HUES64 (cell line): ENCODE results near the gene DEFB119. TPM values are rescaled to one million over a fixed set of nuclear protein-coding genes. Genes with fewer than 3 reads are reported as not detected.
"Not testable (repeated sequence)": the region's sequence is repeated elsewhere in the genome, so short reads cannot be mapped to it uniquely, and the experiment has no call there.

Source experiments
- H3K27ac ChIP-seq: 2 replicates; pipeline ENCODE4 v1.7.0; 2013; ENCODE audit warnings: low read depth, low read length, inconsistent platforms
- H3K27me3 ChIP-seq: 2 replicates; pipeline ENCODE4 v1.6.1; 2013; ENCODE audit warnings: mild to moderate bottlenecking, low read length; ENCODE audit not compliant: insufficient read depth
- H3K36me3 ChIP-seq: 2 replicates; pipeline ENCODE4 v1.6.1; 2013; ENCODE audit warnings: mild to moderate bottlenecking, low read length; ENCODE audit not compliant: insufficient read depth
- H3K4me1 ChIP-seq: 2 replicates; pipeline ENCODE4 v1.6.1; 2013; ENCODE audit warnings: mild to moderate bottlenecking, low read length, moderate library complexity; ENCODE audit not compliant: insufficient read depth
- H3K4me3 ChIP-seq: 2 replicates; pipeline ENCODE4 v1.5.1; 2013; ENCODE audit warnings: mild to moderate bottlenecking, low read length, moderate library complexity
- H3K9ac ChIP-seq: 2 replicates; pipeline ENCODE4 v1.6.1; 2013; ENCODE audit warnings: mild to moderate bottlenecking, low read depth, low read length
- H3K9me3 ChIP-seq: 2 replicates; pipeline ENCODE4 v1.6.1; 2013; ENCODE audit warnings: low read depth, low read length; ENCODE audit not compliant: insufficient read depth
- WGBS: fragments of 150-250, 120-280 bp; methylation state at CpG from one replicate; pipeline ENCODE4 v1.1.7; 2013; ENCODE audit warnings: missing lambda C conversion rate; 5-methylcytosine and 5-hydroxymethylcytosine counted together
- polyA plus RNA-seq, 2 experiments: library from polyadenylated mRNA; stranded (reverse); fragments of 50-300 nt; gene quantifications; one replicate each; pipeline ENCODE4 v1.2.3, GENCODE V29; 2013

DEFB119 gene, protein sequence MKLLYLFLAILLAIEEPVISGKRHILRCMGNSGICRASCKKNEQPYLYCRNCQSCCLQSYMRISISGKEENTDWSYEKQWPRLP
- polyA plus RNA-seq (2013, experiment 1 of 2) = not detected
- not detected for polyA plus RNA-seq (2013, experiment 2 of 2)

DNA sequence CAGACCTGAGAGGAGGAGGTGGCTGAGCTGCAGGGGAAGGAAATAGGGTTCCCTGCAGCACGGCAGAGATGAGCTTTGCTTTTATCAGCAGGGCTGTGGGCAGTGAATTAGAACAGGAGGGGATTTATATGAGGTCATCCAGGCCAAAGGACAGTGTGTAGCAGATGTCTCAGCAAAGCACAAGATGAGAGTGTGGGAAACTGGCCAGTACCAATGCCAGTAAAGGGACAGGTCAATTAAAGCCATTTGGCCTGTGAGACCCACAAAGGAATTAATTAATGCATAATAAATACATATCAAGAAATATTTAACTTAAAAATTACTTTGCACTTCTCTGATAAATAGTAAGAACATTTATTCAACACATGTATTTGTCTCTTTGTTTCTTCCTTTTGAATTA is at the start of gene DEFB119:
DEFB119 (minus strand) TSS at position 101 of the 400 bp plus-strand sequence. CDS start 107 bp downstream, outside the sequence.
- no peaks in the 10 kb centered on the region for H3K4me1 ChIP-seq
- H3K27me3 ChIP-seq = no peaks in the 10 kb centered on the region
- H3K9ac ChIP-seq = no peak within 1 kb of the TSS
- H3K27ac ChIP-seq = no peak within 1 kb of the TSS
- H3K4me3 ChIP-seq = no peak within 1 kb of the TSS
- H3K9me3 ChIP-seq = peaks cover 90% of the 10 kb centered on the region
- WGBS = 61% methylated on average over 1 of the region's 1 CpG
- H3K36me3 ChIP-seq = no peaks in the 10 kb centered on the region

DNA sequence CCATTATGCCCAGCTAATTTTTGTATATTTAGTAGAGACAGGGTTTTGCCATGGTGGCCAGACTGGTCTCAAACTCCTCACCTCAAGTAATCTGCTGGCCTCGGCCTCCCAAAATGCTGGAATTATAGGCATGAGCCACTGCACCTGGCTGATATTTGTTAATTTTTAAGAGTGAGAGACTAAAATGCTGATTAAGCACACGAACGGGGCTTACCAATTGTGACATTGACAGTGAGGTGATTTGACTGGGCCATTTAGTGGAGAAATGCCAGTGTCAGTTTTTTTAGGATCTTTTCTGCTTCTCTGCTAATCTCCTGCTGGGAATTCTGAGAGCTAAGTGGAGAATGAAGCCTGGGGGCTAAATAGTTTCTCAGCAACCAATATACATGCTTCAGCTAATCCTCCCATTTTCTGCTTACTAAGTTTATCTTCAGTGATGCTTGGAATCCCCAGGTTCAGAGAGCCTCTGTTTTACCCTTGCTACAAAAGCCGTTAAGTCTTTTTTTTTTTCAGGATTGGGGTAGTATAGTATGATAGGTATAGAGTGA is 40.3 kb upstream of the DEFB119 start:
- 70% methylated on average over 4 of the region's 4 CpGs for WGBS
- no peak overlapping the region for H3K27ac ChIP-seq
- H3K36me3 ChIP-seq = no peaks in the 10 kb centered on the region
- no peak overlapping the region for H3K9ac ChIP-seq
- no peak overlapping the region for H3K4me3 ChIP-seq
- no peaks in the 10 kb centered on the region for H3K27me3 ChIP-seq
- H3K9me3 ChIP-seq = peaks cover 61% of the 10 kb centered on the region
- no peaks in the 10 kb centered on the region for H3K4me1 ChIP-seq

DNA sequence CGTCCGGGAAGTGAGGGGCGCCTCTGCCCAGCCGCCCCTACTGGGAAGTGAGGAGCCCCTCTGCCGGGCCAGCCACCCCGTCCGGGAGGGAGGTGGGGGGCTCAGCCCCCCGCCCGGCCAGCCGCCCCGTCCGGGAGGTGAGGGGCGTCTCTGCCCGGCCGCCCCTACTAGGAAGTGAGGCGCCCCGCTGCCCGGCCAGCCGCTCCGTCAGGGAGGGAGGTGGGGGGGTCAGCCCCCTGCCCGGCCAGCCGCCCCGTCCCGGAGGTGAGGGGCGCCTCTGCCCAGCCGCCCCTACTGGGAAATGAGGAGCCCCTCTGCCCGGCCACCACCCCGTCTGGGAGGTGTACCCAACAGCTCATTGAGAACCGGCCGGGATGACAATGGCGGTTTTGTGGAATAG is 37.2 kb upstream of the DEFB119 start:
- not testable (repeated sequence) for H3K36me3 ChIP-seq, H3K9ac ChIP-seq, H3K27me3 ChIP-seq, H3K4me3 ChIP-seq, H3K4me1 ChIP-seq, H3K27ac ChIP-seq
- H3K9me3 ChIP-seq = peaks cover 68% of the 10 kb centered on the region
- 95% methylated on average over 30 of the region's 31 CpGs for WGBS

DNA sequence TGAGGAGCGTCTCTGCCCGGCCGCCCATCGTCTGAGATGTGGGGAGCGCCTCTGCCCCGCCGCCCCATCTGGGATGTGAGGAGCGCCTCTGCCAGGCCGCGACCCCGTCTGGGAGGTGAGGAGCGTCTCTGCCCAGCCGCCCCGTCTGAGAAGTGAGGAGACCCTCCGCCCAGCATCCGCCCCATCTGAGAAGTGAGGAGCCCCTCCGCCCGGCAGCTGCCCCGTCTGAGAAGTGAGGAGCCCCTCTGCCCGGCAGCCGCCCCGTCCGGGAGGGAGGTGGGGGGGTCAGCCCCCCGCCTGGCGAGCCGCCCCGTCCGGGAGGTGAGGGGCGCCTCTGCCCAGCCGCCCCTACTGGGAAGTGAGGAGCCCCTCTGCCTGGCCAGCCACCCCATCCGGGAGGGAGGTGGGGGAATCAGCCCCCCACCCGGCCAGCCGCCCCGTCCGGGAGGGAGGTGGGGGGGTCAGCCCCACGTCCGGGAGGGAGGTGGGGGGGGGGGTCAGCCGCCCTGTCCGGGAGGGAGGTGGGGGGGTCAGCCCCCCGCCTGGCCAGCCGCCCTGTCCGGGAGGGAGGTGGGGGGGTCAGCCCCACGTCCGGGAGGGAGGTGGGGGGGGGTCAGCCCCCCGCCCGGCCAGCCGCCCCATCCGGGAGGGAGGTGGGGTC is 36.6 kb upstream of the DEFB119 start:
- not testable (repeated sequence) for H3K4me1 ChIP-seq, H3K36me3 ChIP-seq, H3K4me3 ChIP-seq, H3K27ac ChIP-seq, H3K27me3 ChIP-seq, H3K9ac ChIP-seq
- 95% methylated on average over 25 of the region's 48 CpGs for WGBS
- H3K9me3 ChIP-seq = peaks cover 68% of the 10 kb centered on the region

DNA sequence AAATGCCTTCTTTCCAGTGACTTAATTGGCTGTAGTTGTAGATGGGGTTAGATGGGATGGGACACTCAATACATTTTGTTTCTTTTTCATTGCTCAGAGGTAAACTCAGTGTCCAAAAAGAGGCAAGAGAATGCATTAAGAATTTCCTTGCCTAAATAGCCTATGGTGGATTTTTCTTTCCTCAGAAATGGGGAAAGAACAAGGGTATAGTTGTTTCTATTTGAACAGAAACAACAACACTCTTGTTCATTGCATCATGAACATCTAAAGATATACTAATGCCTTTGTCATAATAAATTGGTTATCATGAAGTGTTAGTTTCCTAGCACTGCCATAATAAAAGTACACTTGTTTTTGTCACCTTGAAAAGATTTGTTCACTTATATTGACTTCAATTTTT is 35.4 kb upstream of the DEFB119 start:
- no peak overlapping the region for H3K27ac ChIP-seq
- H3K36me3 ChIP-seq = no peaks in the 10 kb centered on the region
- peaks cover 70% of the 10 kb centered on the region for H3K9me3 ChIP-seq
- H3K4me3 ChIP-seq = no peak overlapping the region
- H3K4me1 ChIP-seq = no peaks in the 10 kb centered on the region
- no peak overlapping the region for H3K9ac ChIP-seq
- H3K27me3 ChIP-seq = no peaks in the 10 kb centered on the region

DNA sequence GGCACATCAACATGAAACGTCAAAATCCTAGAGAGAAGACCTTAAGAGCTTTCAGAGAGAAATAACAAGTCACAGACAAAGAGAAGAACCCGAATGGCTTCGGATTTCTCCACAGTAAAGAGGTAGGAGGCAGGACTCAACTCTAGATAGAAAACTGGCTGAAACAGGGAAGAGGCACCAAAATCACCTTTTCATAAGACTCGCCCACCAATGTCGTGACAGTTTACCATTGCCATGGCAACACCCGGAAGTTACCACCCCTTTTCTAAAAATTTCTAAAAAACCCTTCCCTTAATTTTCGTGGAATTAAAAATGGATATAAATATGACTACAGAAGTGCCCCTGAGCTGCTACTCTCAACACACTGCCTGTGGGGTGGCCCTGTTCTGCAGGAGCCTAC is 27.9 kb upstream of the DEFB119 start:
- Histone ChIP-seq H3K27me3 (no peaks in the 10 kb centered on the region), H3K9ac (no peak overlapping the region), H3K4me3 (no peak overlapping the region), H3K27ac (no peak overlapping the region), H3K9me3 (peaks cover 77% of the 10 kb centered on the region), H3K4me1 (no peaks in the 10 kb centered on the region), H3K36me3 (no peaks in the 10 kb centered on the region)
- WGBS = 85% methylated on average over 7 of the region's 7 CpGs

DNA sequence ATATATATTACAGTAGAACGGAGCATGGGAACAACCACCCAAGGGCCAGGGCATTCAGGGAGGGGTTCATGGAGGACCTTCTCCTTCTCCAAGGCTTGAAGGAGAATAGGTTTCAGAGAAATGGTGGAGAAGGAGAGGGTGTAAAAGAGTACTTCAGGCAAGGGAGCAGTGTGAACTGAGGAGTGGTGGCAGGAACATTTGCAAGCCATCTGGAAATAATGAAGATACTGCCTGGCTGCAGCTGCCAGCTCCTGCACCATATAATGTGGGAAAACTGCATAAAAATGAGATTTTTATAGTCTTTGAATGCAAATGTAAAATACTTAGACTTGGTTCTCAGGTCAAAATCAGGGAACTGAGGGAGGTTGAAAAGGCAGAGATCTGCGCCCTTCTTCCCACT is 25.3 kb upstream of the DEFB119 start:
- Histone ChIP-seq H3K4me3 (no peak overlapping the region), H3K4me1 (no peaks in the 10 kb centered on the region), H3K36me3 (no peaks in the 10 kb centered on the region), H3K27ac (no peak overlapping the region), H3K9me3 (peaks cover 77% of the 10 kb centered on the region), H3K9ac (no peak overlapping the region), H3K27me3 (no peaks in the 10 kb centered on the region)
- WGBS = 91% methylated on average over 2 of the region's 2 CpGs

DNA sequence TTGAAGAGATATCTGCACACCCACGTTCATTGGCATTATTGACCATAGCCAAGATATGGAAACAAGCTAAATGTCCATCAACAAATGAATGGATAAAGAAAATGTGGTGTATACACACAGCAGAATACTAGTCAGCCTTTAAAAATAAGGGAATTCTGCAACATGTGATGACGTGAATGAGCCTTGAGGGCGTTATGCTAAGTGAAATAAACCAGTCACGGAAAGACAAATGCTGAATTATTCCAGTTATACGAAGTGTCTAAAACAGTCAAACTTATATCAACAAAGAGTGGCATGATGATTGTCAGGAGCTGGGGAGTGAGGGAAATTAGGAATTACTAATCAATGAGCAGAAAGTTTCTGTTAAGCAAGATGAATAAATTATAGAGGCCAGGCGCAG is 24.0 kb upstream of the DEFB119 start:
- Histone ChIP-seq H3K27ac (no peak overlapping the region), H3K4me3 (no peak overlapping the region), H3K9ac (no peak overlapping the region), H3K9me3 (peaks cover 75% of the 10 kb centered on the region), H3K4me1 (no peaks in the 10 kb centered on the region), H3K36me3 (no peaks in the 10 kb centered on the region), H3K27me3 (no peaks in the 10 kb centered on the region)
- 73% methylated on average over 6 of the region's 6 CpGs for WGBS

DNA sequence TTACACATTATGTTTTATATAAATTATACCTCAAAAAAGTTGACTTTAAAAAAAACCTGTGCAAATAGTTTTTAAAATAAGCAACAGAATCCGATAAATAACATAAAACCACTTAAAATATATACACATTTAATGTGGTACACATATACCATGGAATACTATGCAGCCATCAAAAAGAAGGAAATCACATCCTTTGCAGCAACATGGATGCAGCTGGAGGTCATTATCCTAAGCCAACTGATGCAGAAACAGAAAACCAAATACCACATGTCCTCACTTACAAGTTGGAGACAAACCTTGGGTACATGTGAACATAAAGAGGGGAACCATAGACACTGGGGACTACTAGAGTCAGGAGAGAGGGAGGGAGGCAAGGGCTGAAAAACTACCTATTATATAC is 19.6 kb upstream of the DEFB119 start:
- Histone ChIP-seq H3K27me3 (no peaks in the 10 kb centered on the region), H3K4me3 (no peak overlapping the region), H3K27ac (no peak overlapping the region), H3K9me3 (peaks cover 87% of the 10 kb centered on the region), H3K4me1 (no peaks in the 10 kb centered on the region), H3K9ac (no peak overlapping the region), H3K36me3 (no peaks in the 10 kb centered on the region)
- no CpG with 5 or more reads among the region's 1 CpG for WGBS

DNA sequence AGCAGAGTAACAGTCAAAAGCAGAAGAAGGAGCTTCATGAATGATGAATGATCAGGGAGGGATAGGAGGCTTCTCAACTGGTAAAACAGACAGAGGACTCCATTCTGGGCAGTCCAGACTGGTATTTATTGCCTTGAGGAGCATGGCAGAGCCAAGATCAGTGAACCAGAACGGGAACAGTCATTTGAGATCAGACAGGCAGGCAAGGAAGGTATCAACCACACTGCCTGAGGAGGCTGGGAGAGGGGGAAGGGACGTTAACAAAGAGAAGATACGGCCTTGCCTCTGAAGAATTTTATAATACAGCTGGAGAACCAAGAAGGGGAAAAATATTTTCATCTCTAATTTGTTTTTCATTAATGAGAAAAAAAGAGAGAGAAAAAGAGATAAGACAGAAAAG is 15.7 kb upstream of the DEFB119 start, which contains the start of gene DEFB121:
DEFB121 (minus strand) TSS at position 101 of the 400 bp plus-strand sequence; CDS start at position 38, 63 bp downstream.
- H3K9ac ChIP-seq = no peak within 1 kb of the TSS
- H3K27me3 ChIP-seq = no peaks in the 10 kb centered on the region
- no peaks in the 10 kb centered on the region for H3K4me1 ChIP-seq
- no peaks in the 10 kb centered on the region for H3K36me3 ChIP-seq
- H3K4me3 ChIP-seq = no peak within 1 kb of the TSS
- H3K9me3 ChIP-seq = peaks cover 95% of the 10 kb centered on the region
- H3K27ac ChIP-seq = no peak within 1 kb of the TSS
- 49% methylated on average over 3 of the region's 3 CpGs for WGBS

DNA sequence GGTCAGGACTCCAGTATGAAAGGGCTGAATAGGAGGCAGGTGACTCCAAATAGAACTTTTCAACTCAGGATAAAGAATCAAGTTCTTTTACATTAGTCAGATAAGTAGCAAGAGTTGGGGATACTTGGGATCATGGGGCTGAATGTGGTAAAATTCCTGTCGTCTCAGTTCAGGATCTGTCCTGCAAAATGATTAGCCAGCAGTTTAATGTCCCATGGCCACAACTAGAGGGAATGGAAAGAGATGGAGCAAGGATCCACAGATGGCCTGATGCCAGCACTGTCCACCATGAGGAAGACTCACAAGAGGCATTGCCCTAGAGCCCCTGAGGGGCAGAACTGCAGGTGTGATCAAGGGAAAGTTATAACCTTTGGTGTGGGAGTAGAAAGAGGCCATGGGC is 13.5 kb upstream of the DEFB119 start:
- Histone ChIP-seq H3K4me1 (no peaks in the 10 kb centered on the region), H3K27me3 (no peaks in the 10 kb centered on the region), H3K36me3 (no peaks in the 10 kb centered on the region), H3K27ac (no peak overlapping the region), H3K9ac (no peak overlapping the region), H3K4me3 (no peak overlapping the region), H3K9me3 (peaks cover 94% of the 10 kb centered on the region)
- 50% methylated on average over 1 of the region's 1 CpG for WGBS
